Transverse colon (tissue), 4 donors: Measurements from ENCODE around the gene RCBTB1. TPM values are rescaled to one million over a fixed set of nuclear protein-coding genes. Genes with fewer than 3 reads are reported as not detected.

Source experiments
- DNase-seq: peaks from one replicate; pipeline ENCODE4 v3.0.0-alpha.2; 2019
- H3K27ac ChIP-seq, 4 donors: fragments of 200-600 bp; sonication (generic); 2 replicates each; pipeline ENCODE4 v1.5.1; 2016 to 2018; ENCODE audit warnings: inconsistent platforms in 4 of 4
- H3K27me3 ChIP-seq: fragments of 200-600 bp; sonication (generic); 2 replicates; pipeline ENCODE4 v1.5.1; 2017; ENCODE audit warnings: inconsistent platforms
- H3K36me3 ChIP-seq, 4 donors: fragments of 200-600 bp; sonication (generic); 2 replicates each; pipeline ENCODE4 v1.5.1; 2017 to 2019; ENCODE audit warnings: inconsistent platforms in 4 of 4
- H3K4me1 ChIP-seq, 4 donors: fragments of 200-600 bp; sonication (generic); 2 replicates each; pipeline ENCODE4 v1.5.1; 2017 to 2020; ENCODE audit warnings: inconsistent platforms in 4 of 4
- H3K4me3 ChIP-seq, 4 donors: fragments of 200-600 bp; sonication (generic); 1 replicate in 1 of 4; 2 replicates in 3 of 4; pipeline versions ENCODE4 v1.5.1 to v1.6.1; 2017 to 2019; ENCODE audit warnings: inconsistent platforms in 4 of 4
- H3K9me3 ChIP-seq, 2 donors: fragments of 200-600 bp; sonication (generic); 2 replicates each; pipeline ENCODE4 v1.5.1; 2017 to 2019; ENCODE audit warnings: inconsistent platforms in 2 of 2
- EP300 ChIP-seq: sonication (generic); formaldehyde crosslinking; IDR thresholded peaks from one replicate; pipeline ENCODE4 v1.6.1; 2017; ENCODE audit warnings: antibody characterized with exemption, low read depth
- POLR2A ChIP-seq: fragments of 450-650 bp; IDR thresholded peaks from one replicate; pipeline ENCODE4 v1.6.1; 2016; ENCODE audit warnings: antibody characterized with exemption, mild to moderate bottlenecking, moderate library complexity
- POLR2AphosphoS5 ChIP-seq, 3 donors: sonication (generic); formaldehyde crosslinking; IDR thresholded peaks; one replicate each; pipeline ENCODE4 v1.6.1; 2016; ENCODE audit warnings: antibody characterized with exemption in 3 of 3
- WGBS, 2 donors: methylation state at CpG; one replicate each; pipeline ENCODE4 v1.1.5; 2018; ENCODE audit warnings: low coverage in 1 of 2; 5-methylcytosine and 5-hydroxymethylcytosine counted together
- in situ Hi-C, 4 donors: fragments of 200-750 bp; cut with MboI; loops; one replicate each; pipeline versions ENCODE4 v1.15.0 to v1.15.1; 2017; ENCODE audit warnings: low sequenced_read_pairs in 3 of 4, low pct_ligation_motif_present in 1 of 4, low pct_unique_long_range_greater_than_20kb in 1 of 4
- intact Hi-C: fragments of 100-400 bp; cut with DNase I; formaldehyde crosslinking; loops from one replicate; pipeline ENCODE4 v1.15.1; 2023; ENCODE audit warnings: low total_unique reads
- total RNA-seq, 4 donors: library from RNA; depleted of rRNA; stranded (reverse); fragments of >200 nt; gene quantifications; one replicate each; pipeline ENCODE4 v1.1.0, GENCODE V29; 2016
- TF ChIP-seq, protein P1 (sequence below), 5 experiments: fragments of 200-600 bp in 3 of 5; fragments of 450-650 bp in 2 of 5; sonication (generic) in 3 of 5; IDR thresholded peaks; 1 replicate in 2 of 5; 2 replicates in 3 of 5; pipeline ENCODE4 v1.5.1; 2016 to 2017; ENCODE audit warnings: antibody characterized with exemption in 5 of 5, inconsistent platforms in 3 of 5, mild to moderate bottlenecking in 2 of 5, moderate library complexity in 1 of 5

Gene RCBTB1
- total RNA-seq, 4 donors from 2014 or later, result 4.9 to 10.4 (median 7.7) TPM

DNA sequence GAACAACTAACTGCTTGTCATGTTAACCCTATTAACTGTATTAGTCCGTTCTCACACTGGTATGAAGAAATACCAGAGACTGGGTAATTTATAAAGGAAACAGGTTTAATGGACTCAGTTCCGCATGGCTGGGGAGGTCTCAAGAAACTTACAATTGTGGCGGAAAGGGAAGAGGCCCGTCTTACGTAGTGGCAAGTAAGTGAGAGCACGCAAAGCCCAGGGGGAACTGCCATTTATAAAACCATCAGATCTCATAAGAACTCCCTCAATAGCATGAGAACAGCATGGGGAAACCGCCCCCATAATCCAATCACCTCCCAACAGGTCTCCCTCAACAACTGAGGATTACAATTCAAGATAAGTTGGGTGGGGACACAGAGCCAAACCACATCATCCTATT, 54.9 kb downstream of the RCBTB1 start:
- no peak for DNase-seq
- 74 to 87% methylated on average over 7 of the region's 7 CpGs for WGBS, 2 donors
- Histone ChIP-seq H3K4me1 (peaks cover 0 to 5% (median 0%) of the 10 kb centered on the region in 4 donors), H3K9me3 (no peaks in the 10 kb centered on the region), H3K27me3 (no peaks in the 10 kb centered on the region), H3K4me3 (no peak overlapping the region), H3K36me3 (peaks cover 0 to 5% (median 0%) of the 10 kb centered on the region in 4 donors), H3K27ac (no peak overlapping the region)
- intact Hi-C loops, result no loop called here
- in situ Hi-C loops, result no loop called here
- TF ChIP-seq, protein P1, sequence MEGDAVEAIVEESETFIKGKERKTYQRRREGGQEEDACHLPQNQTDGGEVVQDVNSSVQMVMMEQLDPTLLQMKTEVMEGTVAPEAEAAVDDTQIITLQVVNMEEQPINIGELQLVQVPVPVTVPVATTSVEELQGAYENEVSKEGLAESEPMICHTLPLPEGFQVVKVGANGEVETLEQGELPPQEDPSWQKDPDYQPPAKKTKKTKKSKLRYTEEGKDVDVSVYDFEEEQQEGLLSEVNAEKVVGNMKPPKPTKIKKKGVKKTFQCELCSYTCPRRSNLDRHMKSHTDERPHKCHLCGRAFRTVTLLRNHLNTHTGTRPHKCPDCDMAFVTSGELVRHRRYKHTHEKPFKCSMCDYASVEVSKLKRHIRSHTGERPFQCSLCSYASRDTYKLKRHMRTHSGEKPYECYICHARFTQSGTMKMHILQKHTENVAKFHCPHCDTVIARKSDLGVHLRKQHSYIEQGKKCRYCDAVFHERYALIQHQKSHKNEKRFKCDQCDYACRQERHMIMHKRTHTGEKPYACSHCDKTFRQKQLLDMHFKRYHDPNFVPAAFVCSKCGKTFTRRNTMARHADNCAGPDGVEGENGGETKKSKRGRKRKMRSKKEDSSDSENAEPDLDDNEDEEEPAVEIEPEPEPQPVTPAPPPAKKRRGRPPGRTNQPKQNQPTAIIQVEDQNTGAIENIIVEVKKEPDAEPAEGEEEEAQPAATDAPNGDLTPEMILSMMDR (IDR thresholded peaks at IDR 0.05), result no peak
- no peak for TF ChIP-seq POLR2AphosphoS5 (IDR thresholded peaks at IDR 0.05)
- TF ChIP-seq POLR2A, result no peak
- no peak for TF ChIP-seq EP300

DNA sequence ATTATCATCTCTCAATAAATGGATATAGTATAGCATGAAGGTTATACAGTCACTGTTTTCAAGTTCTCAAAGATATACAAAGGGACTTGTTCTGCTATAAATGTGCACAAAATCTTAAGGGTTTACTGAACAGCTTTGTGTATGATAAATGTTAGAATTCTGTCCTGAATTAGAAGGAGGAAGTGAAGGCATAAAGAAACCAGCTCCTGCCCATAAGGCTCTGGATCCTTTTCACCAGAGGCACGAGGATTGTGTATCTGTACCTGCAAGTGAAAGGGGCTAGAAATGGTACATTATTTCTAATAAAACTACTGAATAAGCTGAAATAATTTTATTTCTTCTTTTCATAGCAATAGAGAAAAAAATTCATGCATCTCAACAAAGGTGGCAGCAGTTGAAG, 57.2 kb downstream of the RCBTB1 start:
- Histone ChIP-seq H3K9me3 (no peaks in the 10 kb centered on the region), H3K4me3 (no peak overlapping the region), H3K4me1 (peaks cover 0 to 5% (median 0%) of the 10 kb centered on the region in 4 donors), H3K36me3 (peaks cover 0 to 7% (median 0%) of the 10 kb centered on the region in 4 donors), H3K27me3 (no peaks in the 10 kb centered on the region), H3K27ac (no peak overlapping the region)
- 75 to 76% methylated on average over 1 of the region's 1 CpG for whole genome bisulfite sequencing, 2 donors
- intact Hi-C loops (no loop called here), in situ Hi-C loops (no loop called here)
- no peak for DNase-seq
- no peak for TF ChIP-seq EP300
- TF ChIP-seq, protein P1 (IDR thresholded peaks at IDR 0.05), result no peak
- no peak for TF ChIP-seq POLR2AphosphoS5 (IDR thresholded peaks at IDR 0.05)
- TF ChIP-seq POLR2A, result no peak

DNA sequence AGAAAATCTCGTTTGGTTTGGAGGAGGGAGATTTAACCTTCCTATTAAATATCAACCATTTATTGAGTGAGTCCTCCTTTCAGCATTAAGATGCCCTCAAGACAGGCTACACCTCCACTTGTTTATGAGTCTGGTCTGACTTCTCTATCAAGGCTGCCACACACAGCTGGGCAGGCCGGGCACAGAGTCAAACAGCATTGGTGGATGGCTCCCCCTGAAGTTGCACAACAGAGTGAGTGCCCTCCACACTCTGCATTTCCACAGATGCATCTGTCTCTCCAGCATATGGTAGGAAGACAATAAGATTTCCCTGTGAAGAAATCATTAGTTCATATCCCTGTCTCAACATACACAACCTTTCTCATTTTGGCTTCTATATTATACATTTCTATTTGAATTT, 58.2 kb downstream of the RCBTB1 start:
- Histone ChIP-seq H3K4me3 (no peak overlapping the region), H3K27ac (no peak overlapping the region), H3K36me3 (peaks cover 0 to 7% (median 0%) of the 10 kb centered on the region in 4 donors), H3K4me1 (no peaks in the 10 kb centered on the region), H3K9me3 (no peaks in the 10 kb centered on the region), H3K27me3 (no peaks in the 10 kb centered on the region)
- no peak for TF ChIP-seq EP300
- TF ChIP-seq POLR2AphosphoS5 (IDR thresholded peaks at IDR 0.05), result no peak
- TF ChIP-seq, protein P1 (IDR thresholded peaks at IDR 0.05), result no peak
- no peak for TF ChIP-seq POLR2A
- intact Hi-C loops, result no loop called here
- 65 to 67% methylated on average over 2 of the region's 2 CpGs for WGBS, 2 donors
- DNase-seq, result no peak
- in situ Hi-C loops, result no loop called here

DNA sequence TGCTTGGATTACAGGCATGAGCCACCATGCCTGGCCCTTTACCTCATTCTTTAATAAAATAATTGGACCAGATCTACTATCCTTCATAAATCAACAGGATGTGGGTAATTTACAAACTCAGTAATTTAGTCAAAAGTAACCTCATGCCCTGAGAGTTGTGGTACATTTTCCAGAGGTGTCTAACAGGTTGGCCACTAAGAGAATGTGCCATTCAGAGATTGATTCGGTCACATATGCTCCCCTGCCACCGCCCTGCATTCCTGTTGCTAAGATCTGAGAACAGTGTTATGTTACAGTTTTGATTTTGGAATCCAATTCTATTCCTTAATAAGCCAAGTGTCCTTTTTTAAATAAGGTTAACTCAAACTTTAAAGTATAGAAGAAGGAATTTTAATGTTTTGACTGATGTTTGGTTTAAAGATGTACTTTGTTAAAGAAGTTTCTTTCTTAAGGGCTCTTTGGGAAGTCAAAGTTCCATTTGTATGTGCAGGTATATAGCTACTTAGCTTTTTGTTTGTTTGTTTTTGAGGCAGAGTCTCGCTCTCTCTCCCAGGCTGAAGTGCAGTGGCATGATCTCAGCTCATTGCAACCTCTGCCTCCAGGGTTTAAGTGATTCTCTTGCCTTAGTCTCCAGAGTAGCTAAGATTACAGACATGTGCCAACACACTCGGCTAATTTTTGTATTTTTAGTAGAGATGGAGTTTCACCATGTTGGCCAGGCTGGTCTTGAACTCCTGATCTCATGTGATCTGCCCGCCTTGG, 60.4 kb downstream of the RCBTB1 start:
- H3K27me3 ChIP-seq, result no peaks in the 10 kb centered on the region
- no peak for DNase-seq
- no peak overlapping the region for H3K4me3 ChIP-seq
- WGBS, 2 donors, result 92 to 94% methylated on average over 5 of the region's 5 CpGs
- intact Hi-C loops, result no loop called here
- peaks cover 0 to 12% (median 0%) of the 10 kb centered on the region in 4 donors for H3K36me3 ChIP-seq
- no peak overlapping the region for H3K27ac ChIP-seq
- no peaks in the 10 kb centered on the region for H3K9me3 ChIP-seq
- in situ Hi-C loops, result no loop called here
- no peak for TF ChIP-seq EP300
- H3K4me1 ChIP-seq, result no peaks in the 10 kb centered on the region

DNA sequence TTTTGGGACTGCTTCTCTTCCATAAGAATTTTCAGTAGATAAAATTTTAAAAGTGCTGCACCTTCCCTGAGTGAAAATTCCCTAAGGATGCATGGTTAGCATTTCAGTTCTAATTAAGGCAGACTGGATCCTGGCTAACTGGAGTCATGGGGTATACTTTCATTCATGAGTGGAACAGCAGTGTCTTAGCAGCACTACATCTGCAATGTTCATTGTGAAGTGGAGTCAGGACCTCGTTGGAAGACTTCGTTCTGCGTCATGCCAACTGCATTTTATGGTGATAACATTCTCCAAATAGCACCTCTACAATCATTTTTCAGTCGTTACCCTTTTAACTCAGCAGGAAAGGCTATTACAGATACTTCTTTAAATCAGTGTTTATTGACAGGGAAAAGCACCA, 64.1 kb downstream of the RCBTB1 start:
- H3K27ac ChIP-seq, result no peak overlapping the region
- intact Hi-C loops (no loop called here), in situ Hi-C loops (no loop called here)
- TF ChIP-seq EP300, result no peak
- TF ChIP-seq, protein P1 (IDR thresholded peaks at IDR 0.05), result no peak
- TF ChIP-seq POLR2AphosphoS5 (IDR thresholded peaks at IDR 0.05), result no peak
- TF ChIP-seq POLR2A, result no peak
- no peak for DNase-seq
- H3K27me3 ChIP-seq, result no peaks in the 10 kb centered on the region
- 58 to 72% methylated on average over 2 to 4 of the region's 4 CpGs for WGBS, 2 donors
- H3K4me3 ChIP-seq, result no peak overlapping the region
- H3K9me3 ChIP-seq, result no peaks in the 10 kb centered on the region
- H3K36me3 ChIP-seq, result peaks cover 0 to 20% (median 0%) of the 10 kb centered on the region in 4 donors
- no peaks in the 10 kb centered on the region for H3K4me1 ChIP-seq
